ENCODE measurements around the gene NCKAP5.

- no peak for TF ChIP-seq CTCF (conservative IDR thresholded peaks at IDR 0.05; ENCODE audit: low read depth, low read length)
- no peak for TF ChIP-seq EZH2 (IDR thresholded peaks at IDR 0.05; ENCODE audit: low read length, unreplicated experiment)
- TF ChIP-seq EZH2phosphoT487 (IDR thresholded peaks at IDR 0.05; ENCODE audit: borderline replicate concordance, low read length): no peak
Observed at GRCh38 chr2:133432778-133433177, 135.5 kb downstream of the NCKAP5 start.

Data from PC-3 (cell line).